GM19328 (cell line): ENCODE results near the gene MALSU1.
"Not testable (repeated sequence)": the region's sequence is repeated elsewhere in the genome, so short reads cannot be mapped to it uniquely, and the experiment has no call there.

Experiments
- ATAC-seq: cut with Tn5 transposase; IDR thresholded peaks from one replicate; pipeline ENCODE4 v1.9.1; 2021; ENCODE audit warnings: mild to moderate bottlenecking, moderate library complexity; ENCODE audit not compliant: unreplicated experiment

Gene MALSU1

DNA sequence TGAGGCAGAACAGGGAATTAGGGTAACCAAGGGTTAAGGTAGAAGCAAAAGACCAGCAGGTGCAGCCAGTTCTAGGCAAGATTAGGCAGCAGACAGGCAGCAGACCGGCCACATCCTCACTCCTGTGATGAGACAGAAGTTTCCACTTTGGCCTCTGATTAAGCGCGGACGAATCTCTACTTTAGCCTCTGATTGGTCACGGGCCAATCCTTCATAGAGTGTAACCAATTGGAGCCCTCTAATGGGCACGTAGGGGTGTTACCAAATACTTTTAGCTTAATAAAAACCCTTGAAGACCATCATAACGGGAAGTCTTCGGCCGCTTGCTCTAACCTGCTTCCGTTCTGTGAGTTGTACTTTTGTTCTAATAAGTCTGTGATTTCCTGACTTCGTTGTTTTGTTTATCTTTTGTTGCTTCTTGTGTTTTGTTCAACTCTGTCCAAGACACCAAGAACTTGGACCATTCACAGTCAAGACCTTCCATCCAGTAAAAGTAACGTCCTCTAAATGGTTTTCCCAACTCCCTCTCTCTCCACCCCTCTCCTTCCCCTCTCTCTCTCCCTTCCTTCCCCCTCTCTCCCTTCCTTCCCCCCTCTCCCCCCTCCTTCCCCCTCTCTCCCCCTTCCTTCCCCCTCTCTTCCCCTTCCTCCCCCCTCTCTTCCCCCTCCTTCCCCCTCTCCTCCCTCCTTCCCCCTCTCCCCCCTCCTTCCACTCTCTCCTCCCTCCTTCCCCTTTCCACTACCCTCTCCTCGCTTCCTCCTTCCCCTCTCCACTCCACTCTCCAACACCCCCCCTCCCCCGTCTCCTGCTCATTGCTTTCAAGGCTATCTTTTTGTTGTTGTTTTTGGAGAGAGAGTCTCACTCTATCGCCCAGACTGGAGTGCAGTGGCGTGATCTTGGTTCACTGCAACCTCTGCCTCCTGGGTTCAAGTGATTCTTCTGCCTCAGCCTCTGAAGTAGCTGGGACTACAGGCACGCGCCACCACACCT, 13.2 kb upstream of the MALSU1 start:
- no peak for ATAC-seq

DNA sequence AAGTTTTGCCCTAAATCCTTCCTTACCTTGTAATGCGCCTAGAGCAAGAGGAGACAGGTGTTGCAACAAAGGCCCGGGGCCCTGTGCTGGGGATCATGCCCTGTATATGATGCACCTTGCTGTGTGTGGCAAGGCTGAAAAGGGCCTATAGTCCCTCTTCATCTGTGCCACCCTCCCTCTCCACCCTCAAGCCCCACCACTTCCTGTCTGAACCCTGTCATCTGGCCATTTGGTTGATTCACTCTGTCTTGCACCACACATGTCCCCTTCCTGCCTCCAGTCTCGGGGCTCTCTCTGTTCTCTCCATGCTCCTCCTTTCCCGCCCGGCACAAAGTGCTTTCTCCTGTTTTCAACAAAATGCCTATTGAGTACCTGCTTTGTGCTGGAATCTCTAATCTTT, 11.5 kb upstream of the MALSU1 start:
- no peak for ATAC-seq

DNA sequence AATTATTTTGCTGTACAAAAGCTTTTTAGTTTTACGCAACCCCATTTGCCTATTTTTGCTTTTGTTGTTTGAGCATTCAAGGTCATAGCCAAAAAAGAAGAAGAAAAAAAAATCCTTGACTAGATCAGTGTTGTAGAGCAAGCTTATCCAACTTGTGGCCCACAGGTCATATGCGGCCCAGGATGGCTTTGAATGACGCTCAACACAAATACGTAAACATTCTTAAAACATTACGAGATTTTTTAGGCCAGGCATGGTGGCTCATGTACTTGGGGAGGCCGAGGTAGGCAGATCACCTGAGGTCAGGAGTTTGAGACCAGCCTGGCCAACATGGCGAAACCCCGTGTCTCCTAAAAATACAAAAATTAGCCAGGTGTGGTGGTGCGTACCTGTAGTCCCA, 8.1 kb upstream of the MALSU1 start:
- no peak for ATAC-seq

DNA sequence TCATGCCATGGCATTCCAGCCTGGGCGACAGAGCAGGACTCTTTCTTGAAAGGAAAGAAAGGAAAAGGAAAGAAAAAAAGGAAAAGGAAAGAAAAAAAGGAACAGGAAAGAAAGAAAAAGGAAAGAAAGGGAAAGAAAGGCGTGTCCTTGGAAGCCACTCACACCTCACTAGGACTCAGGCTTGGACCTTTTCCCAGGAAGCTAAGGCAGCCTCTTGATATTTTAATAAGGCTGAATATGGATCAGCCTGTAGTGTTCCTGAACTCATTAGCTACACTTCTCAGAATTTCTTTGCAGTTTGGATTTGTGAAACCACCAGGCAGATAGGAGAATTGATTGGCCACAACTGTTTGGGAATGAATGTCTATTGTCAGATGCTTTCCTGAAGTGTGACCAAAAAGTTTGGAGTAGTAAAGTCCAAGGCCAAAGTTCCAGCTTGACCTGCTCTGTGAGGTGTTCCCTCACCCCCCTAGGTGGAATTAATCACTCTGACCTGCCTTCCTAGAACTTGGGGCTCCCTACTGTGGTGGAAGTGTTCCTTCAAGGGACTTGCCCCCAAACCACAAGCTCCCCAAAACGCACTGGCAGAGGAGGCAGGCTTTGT, 7.1 kb upstream of the MALSU1 start:
- ATAC-seq = no peak

DNA sequence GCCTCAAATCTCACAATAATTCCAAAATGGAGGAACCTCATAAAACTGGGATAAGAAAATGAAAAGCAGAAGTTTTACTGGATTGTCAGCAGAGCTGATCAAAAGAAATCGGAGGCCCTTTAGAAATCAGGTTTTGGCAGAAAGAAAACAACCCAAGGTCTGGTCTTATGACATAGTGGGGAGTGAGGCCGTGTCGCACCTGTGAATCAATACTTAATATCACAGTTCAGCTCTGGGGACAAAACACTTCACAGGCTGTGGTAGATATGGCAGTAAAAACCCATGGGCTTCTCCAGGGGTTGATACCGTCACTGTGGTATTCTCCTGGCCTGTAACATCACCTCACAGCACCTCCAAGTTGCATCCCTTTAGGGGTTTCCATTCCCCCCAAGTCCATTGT, 6.5 kb upstream of the MALSU1 start:
- ATAC-seq = no peak

DNA sequence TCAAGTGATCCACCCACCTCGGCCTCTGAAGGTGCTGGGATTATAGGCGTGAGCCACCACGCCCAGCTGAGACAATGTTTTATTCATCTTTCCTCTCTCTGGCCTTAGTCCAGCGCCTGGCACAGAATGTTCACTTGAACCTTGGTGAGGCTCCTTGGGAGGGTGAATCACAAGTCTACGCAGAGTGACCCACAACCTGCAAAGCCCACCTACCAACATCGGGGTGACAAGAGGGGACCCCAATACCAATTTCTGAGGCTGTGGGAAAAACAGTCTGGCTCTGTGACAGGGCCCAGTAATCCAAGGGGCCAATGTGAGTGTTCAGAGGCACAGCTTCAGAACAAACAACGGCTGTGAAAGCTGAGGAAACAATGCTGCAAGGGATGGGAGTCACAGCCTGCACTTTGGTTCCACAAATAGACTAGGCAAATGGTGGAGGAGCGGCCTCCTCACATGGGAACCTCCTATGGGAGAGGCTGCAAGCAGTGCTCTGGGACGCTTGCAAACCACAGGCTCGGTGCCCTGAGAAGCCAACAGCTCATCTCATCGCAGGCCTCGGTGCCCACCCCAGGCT, 5.6 kb upstream of the MALSU1 start:
- no peak for ATAC-seq

DNA sequence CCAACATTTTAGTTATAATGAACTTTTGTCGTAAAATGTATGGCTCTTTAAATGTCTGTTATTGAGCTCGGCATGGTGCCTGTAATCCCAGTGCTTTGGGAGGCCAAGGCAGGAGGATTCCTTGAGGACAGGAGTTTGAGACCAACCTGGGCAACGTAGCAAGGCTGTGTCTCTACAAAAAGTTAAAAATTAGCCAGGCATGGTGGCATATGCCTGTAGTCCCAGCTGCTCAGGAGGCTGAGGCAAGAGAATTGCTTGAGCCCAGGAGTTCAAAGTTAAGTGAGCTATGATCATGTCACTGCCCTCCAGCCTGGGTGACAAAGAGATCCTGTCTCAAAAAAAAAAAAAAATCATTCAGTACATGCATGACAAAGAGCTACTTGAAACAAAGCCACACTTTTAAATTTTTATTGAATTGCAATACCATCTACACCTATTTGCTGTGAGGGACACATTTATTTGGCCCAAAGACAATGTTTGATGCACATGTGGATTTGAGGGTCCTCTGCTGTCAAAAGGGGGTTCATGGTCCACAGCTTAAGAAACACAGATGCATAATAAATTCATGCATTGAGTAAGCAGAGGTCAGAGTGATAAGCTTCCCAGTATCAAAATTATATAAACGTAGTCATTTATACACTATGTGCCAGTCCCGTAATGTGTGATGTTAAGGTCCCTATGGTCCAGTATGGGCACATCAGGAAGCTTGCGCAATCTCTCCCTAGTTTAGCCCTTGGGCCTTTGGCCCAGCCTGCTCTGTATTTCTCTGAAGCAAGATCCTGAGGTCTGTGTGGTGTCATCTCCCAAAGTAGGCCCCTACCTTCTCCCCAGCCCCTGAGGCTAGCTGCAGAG, 4.4 kb upstream of the MALSU1 start:
- ATAC-seq = no peak

DNA sequence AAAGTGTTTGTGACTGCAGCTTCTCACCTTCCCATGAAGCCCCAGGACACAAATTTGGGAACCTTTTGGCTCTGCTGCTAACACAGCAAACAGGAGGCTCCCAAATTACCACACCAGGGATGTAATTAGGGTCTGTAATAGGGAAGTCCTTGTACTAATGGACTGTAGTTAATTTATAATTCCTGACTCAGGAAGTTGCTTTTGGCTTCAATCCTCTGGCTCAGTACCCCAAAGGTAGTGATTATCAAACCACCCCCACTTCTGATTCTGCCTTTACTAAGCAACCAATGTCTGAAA, 3.8 kb upstream of the MALSU1 start:
- ATAC-seq = no peak

DNA sequence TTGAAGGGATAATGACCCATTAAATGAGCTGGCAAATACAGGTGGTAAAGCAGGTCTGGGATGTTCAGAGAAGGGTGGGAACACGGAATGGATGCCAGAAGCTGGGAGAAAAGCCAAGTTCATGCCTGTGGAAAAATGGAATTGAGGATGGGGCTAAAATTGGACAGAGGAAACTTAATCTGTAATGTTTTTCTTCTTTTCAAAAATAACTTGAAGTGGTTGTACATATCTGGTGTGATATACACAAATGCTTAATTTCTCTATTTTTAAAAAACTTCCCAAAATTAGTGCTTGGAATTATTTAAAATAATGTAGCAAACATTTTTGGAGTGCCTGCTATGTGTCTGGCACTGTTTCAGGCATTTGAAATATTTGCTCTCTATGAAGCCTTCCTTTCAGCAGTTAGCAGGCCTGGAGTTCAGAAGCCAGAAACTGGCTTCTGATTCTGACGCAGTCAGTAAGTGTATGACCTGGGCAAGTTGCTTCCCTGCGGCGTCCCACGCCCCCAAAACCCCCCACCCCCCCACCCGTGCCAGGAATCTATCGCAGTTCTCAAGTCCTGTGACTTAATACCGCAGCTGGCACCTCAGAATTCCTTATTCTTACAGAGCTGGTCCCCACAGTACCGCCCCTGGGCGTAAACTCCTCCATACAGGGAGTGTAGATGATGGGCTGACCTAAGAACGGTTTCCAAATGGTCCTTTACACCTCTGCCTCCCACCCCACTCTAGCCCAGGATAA, 828 bp upstream of the MALSU1 start:
- ATAC-seq = no peak

DNA sequence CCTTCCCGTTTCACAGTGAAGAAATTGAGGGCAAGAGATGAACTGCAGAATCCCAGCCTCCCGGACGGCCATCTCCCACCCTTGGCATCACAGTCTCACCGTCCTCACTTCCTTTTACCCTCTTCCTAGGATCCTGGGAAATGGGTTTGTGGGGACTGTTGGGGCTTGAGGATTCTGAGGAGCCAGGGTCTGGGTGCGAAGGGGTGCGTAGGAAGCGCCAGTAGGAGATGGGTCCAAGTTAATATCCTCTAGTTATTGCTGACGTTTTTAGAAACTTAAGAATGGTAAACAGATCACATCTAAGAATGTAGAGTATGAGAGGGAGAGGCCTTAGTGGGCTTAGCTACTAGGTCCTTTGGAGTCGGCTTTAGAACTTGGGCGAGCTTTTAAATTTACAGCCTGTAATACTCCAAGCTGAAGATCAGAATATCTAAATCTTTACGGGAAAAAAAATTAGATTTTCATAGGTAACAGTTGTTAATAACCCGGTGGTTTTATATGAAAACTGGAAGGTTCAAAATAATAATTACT, 696 bp downstream of the MALSU1 start:
- peak; percentile 3 for ATAC-seq

DNA sequence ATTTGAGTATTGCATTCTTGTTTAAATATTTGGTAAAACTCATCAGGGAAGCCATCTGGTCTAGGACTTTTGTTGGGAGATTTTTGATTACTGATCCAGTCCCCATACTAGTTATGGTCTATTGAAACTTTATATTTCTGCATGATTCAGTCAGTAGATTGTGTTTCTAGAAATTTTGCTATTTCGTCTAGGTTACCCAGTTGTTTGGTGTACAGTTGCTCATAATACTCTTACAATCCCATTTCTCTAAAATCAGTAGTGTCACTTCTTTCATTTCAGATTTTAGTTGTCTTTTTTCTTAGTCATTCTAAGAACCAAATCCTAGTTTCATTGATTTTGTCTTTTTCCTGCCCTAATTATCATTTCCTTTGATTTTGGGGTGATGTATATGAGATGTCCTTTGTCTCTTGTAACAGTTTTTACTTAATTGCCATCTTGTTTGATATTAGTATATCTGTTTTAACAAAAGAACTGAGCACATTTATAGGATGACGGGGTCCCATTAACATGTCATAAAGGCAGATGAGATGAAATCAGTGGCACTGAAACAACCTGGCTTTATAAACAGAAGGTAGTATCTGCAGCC, 7.9 kb downstream of the MALSU1 start:
- ATAC-seq = no peak

DNA sequence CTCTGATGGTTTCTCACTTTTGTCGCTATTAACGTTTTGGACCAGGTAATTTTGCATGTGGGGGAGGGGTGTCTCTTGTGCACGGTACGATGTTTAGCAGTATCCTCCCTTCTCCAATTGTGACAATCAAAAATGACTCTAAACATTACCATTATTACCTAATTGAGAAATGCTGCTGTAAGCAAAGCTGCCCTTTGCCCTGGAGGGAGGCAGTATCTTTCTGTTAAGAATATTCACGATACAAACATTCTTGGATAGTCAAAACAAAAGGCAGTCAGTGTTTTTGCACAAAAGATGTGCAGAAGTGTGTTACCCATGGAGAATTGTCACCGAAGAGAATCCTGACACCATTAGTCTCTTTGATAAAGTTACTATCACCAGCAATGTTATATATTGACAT, 9.6 kb downstream of the MALSU1 start:
- ATAC-seq = no peak

DNA sequence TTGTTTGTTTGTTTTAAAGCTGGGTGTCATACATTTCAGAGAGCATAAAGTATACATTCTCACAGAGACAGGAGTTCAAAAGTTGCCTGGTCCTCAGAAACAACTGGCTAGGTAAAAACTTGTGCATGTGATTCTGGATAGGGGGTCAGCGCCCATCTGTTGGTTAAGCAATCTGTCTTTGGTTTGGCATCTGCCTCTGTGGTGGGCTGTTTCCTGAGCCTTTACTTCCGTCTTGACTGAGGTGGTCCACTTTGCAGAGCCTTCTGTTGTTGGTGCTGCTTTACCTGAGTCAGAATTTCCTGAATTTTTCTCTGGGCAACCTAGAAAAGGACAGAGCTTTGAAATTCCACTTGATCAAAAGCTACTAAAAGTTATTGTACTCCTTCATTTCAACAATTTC, 13.0 kb downstream of the MALSU1 start:
- not testable (repeated sequence) for ATAC-seq

DNA sequence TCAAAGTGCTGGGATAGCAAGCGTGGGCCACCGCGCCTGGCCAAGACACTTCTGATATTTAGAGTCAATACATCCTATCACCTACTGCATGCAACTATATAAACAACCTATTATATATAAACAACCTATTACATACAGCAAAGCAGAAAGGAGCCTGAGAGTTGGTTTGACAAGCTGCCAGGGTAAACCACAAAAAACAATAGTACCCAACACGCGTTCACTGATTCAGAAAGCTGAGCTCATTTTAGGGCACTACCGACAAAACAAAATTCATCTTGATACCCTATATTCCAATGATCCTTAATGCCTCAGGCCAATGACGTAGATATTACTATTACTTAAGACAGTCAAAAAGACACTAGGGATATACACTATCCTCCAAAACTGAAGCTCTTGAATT, 16.2 kb downstream of the MALSU1 start:
- no peak for ATAC-seq

DNA sequence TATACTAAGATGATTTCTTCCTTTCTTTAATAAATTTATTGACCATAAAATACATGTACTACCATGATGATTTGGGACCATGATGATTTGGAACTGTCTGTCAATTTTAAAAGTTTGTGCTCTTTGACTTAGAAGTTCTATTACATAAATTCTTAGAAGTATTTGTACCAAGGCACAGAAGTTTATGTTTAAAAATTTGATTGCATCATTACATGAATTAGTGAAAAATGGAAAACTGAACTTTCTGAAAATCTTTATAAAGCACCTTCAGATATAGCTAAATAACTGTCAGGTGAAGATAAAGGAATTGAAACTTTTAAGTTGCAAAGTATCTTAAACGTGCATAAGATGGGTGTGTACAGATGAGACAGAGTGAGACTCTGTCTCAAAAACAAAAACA, 32.0 kb downstream of the MALSU1 start:
- ATAC-seq = no peak

DNA sequence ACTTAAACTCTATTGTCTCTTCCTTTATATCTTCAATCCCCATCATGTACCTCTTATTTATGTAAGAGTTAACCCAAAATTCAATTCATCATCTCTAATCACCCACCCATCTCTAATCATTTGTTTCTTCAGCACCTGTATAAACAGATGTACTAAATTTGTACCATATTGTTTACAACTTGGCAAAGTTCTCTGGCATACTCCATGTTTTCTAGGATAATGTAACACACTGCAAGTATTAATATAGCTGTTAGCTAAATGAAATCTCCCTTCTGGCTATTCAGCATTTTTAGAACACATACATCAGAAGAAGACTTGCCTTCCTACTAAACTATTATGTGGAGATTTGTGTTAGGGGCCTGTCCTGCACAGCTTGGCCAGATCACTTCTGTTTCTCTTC, 33.1 kb downstream of the MALSU1 start:
- ATAC-seq = no peak

DNA sequence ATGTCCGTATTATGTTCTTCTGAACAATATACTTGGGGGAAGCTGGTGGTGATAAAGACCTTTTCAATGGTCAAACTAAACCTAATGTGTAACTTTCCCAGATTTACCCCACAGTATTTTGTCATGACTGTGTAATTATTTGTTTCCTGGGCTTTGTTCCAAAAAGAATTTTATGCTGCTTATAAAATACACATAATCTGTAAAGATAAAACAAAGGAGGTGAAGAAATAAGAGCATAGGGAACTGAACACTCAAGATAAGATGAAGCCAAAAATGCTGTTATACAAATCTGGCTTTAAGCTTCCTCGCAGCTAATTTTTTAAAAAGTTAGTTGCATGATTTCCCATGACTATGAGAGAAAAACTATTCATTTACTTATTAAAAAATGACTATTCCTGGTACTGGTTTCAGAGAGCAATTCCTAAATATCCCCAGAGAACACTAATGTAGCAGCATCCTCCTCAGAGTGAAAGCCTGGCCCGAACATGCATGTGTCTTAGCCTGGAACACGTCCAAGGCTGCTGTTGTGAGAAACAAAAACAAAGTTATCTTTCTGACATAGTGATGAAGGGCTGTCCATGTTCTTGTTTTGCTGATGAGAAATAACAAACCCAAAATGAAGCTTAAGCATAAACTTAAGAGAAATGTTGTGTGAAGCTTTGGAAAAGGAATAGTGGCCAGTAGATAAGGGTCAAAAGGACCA, 33.9 kb downstream of the MALSU1 start:
- ATAC-seq = no peak

DNA sequence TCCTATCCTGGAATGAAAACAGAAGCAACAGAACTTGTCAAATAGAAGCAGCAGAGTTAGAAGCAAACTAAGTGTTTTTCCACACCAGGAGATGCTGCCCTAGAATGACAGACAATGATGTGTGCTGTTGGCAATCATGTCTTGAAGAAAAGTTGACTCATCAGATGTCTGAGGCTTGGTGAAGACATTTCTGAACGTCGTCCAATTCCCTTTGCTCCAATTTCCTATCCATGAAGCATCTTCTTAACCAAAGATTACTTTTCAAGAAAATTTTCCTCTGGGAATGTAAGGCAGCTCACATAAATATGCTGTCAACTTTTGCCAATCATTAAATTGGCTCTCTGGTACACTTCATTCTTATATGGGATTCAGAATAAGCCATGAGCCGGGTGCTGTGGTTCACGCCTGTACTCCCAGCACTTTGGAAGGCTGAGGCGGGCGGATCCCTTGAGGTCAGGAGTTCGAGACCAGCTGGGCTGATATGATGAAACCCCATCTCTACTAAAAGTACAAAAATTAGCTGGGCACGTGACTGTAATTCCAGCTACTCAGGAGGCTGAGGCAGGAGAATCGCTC, 34.6 kb downstream of the MALSU1 start:
- no peak for ATAC-seq

DNA sequence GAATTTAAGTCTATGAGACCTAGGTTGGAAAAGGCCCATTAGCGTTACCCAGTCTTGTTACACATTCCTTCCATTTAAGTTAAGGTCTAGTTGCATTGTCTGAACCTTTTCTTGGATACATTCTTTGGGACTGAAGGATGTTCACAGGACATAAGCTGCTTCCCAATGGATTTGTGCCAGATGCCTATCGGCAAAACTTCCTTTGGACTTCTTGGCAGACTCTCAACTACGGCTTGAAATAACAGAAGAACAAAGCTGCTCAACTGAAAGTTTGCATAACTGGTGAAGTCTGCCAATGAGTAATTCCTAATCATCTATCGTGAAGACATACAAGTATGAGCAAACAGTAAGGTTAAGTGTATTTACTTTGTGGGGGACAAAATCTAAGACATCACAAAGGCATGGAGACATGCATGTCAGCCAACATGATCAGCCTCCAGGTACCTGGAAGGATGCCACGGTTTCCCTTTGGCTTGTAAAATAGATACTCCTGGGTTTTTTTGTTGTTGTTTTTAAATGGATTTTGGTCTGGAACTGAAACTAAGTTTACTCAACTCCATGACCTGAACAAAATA, 35.4 kb downstream of the MALSU1 start:
- ATAC-seq = no peak
